AG09309 (cell line): Measurements from ENCODE around the gene GAREM1.

ENCODE experiments used
- DNase-seq: peaks from one replicate; pipeline ENCODE4 v3.0.0-alpha.2; 2010; ENCODE audit warnings: low read depth
- H3K4me3 ChIP-seq: 2 replicates; pipeline ENCODE4 v1.5.1; 2011; ENCODE audit warnings: mild to moderate bottlenecking, low read depth, low read length, moderate library complexity; ENCODE audit not compliant: control insufficient read depth
- TF ChIP-seq, protein P1 (sequence below): IDR thresholded peaks from 2 replicates; pipeline ENCODE4 v1.5.1; 2011; ENCODE audit warnings: mild to moderate bottlenecking, low read depth, low read length, inconsistent platforms; ENCODE audit not compliant: insufficient read depth, control insufficient read depth; ENCODE audit errors: missing control alignments

The GAREM1 gene

GRCh38 chr18:32335228-32335627 lies 135.5 kb downstream of the GAREM1 start:
- TF ChIP-seq, protein P1, sequence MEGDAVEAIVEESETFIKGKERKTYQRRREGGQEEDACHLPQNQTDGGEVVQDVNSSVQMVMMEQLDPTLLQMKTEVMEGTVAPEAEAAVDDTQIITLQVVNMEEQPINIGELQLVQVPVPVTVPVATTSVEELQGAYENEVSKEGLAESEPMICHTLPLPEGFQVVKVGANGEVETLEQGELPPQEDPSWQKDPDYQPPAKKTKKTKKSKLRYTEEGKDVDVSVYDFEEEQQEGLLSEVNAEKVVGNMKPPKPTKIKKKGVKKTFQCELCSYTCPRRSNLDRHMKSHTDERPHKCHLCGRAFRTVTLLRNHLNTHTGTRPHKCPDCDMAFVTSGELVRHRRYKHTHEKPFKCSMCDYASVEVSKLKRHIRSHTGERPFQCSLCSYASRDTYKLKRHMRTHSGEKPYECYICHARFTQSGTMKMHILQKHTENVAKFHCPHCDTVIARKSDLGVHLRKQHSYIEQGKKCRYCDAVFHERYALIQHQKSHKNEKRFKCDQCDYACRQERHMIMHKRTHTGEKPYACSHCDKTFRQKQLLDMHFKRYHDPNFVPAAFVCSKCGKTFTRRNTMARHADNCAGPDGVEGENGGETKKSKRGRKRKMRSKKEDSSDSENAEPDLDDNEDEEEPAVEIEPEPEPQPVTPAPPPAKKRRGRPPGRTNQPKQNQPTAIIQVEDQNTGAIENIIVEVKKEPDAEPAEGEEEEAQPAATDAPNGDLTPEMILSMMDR = no peak
- DNase-seq = no peak
- no peak overlapping the region for H3K4me3 ChIP-seq

DNA sequence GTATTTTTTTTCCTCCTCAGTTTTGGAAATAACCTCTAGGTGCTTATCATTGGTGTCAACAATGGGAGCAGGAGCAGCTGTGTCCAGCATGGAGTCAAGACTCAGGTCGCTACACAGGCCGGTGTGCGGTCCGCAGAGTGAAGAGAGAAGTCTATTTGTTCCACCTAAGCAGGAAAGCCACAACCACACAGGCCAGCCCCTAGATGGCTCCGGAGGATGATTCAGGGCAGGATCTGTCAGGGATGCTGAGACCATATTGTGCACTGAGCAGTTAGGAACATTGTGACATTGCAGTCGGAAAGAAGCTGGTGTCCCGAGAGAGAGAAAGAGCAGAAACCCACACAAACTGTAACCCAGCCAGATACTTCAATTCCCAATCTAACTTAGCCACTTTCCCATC lies 136.9 kb downstream of the GAREM1 start:
- TF ChIP-seq, protein P1 = no peak
- no peak for DNase-seq
- H3K4me3 ChIP-seq = no peak overlapping the region

DNA sequence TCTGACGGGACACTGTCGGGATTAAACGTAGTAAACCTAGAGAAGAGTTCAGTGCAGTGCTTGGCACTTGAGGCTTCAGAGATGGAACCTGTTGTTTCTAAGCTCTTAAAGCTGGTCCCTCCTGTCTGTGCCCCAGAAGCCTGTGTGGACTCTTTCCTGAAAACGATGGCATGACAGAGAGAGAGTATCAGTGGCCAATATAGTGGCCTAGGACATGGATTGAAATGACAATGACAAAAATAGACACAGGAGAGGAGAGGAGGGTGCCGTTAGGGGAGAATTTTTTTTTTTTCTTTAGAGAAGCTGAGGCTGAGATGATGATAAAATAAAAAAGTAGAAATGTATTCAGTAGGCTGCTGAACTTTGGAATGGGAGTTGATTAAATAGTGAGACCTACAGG lies 138.0 kb downstream of the GAREM1 start:
- H3K4me3 ChIP-seq = no peak overlapping the region
- no peak for DNase-seq
- TF ChIP-seq, protein P1 = no peak

DNA sequence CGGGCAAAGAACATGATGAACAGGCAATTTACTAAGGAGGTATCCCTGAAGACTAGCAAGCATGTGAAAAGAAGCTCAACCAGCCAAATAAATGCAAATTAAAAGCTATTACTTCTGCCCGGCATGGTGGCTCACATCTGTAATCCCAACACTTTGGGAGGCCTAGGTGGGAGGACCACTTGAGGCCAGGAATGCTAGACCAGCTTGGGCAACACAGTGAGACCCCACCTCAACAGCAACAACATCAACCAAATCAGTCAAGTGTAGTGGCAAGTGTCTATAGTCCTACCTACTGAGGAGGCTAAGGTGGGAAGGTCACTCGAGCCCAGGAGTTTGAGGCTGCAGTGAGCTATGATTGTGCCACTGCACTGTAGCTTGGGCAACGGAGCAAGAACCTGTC lies 141.7 kb downstream of the GAREM1 start:
- no peak overlapping the region for H3K4me3 ChIP-seq
- DNase-seq = no peak
- TF ChIP-seq, protein P1 = no peak

- peak; percentile 21 for DNase-seq
- TF ChIP-seq, protein P1 = no peak
- H3K4me3 ChIP-seq = no peak overlapping the region
These were observed 142.3 kb downstream of the GAREM1 start for GRCh38 chr18:32328379-32328778.

- no peak for DNase-seq
- TF ChIP-seq, protein P1 = no peak
These were observed 144.0 kb downstream of the GAREM1 start for GRCh38 chr18:32326450-32327308.

More at GRCh38 chr18:32326450-32327308, 144.0 kb downstream of the GAREM1 start:
- no peak overlapping the region for H3K4me3 ChIP-seq
